Activated CD4-positive, alpha-beta T cell treated with anti-CD3 and anti-CD28 coated beads, Interleukin-2, amount 50 U/mL, for 48 hours (primary cell): ENCODE data around the gene ARHGEF7.

Experiments
- DNase-seq, 2 experiments: peaks; one replicate each; pipeline ENCODE4 v3.0.0-alpha.2; 2020

The ARHGEF7 gene

DNA sequence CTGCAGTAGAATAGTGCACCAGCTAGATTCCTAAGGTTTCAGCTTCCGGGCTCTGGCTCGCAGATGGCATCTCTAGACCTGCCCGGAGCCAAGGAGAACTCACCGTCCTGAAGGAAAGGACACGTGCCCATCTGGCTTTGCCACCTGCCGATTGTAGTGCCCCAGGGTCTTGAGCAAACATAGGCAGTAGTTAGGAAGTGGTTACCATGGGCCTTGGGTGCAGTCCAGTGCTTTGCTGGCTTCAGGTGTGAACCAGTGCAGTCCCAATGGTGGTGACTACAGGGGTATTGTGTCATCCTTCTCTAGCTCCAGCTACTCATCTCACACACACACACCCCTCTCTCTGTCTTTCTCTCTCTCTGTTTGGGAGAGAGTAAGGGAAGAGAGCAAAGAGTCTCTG, 143.9 kb downstream of the ARHGEF7 start:
- DNase-seq, result no peak

DNA sequence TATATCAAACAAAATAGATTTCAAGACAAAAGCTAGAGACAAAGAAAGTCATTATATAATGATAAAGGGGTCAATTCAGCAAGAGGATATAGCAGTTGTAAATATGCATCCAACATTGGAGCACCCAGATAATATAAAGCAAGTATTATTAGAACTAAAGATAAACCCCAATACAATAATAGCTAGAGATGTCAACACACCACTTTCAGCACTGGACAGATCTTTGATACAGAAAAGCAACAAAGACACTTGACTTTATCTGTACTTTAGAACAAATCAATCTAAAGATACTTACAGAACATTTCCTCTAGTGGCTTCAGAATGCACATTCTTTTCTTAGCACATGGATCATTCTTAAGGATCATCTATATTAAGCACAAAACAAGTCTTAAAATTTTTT, 146.2 kb downstream of the ARHGEF7 start:
- no peak for DNase-seq

DNA sequence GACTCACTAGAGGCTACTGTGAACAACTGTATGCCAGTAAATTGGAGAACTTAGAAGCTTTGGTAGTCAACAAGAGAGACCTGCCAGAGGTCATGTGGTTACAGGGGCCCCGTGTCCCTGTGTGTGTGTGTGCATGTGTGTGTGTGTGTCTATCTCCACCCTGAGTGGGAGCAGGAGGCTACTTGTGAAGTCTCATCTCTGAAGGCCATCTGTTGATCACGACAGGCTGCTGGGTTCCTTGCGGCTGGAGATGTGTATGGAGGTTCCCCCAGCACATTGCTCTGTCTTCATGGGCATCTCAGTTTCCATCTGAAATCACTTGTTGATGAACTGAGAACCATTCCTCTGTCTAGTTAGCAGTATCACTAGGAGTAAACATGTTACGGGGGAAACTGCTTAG, 147.2 kb downstream of the ARHGEF7 start:
- DNase-seq, result no peak

DNA sequence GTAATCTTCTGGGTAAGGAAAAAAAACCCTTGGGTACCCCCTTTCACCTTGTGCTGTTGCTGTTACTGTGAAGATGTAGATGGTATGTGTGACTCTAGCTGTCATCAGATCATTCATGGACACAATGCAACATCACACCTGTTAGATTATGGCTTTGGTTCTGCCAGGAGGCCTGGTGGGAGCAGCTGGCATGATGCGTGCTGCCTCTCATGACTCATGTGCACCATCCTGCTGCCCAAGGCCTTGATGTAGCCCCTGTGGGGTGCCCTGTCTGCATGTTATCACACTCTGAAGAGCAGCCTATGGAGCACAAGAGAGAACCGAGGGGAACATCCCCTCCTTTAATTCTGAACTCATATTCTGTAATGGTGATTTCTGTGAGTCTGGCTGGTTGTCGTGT, 147.6 kb downstream of the ARHGEF7 start:
- no peak for DNase-seq

DNA sequence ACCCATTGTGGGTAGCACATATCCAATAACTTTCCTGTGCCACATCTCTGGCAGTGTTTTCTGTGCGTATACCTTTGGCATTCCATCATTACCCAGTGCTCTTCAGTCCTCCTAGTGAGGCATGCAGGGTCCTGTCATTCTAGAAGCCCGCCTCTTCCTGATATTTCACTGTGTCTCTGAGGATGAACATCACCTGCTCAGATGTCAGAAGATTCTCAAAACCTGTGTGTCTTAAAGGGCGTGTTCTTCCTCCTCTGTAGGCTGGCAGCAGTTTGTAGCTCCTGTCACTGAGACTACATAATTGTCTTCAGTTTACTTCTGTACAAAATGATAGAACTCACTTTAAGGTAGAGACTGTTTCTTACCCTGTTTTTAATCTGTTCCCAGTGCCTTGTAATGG, 148.5 kb downstream of the ARHGEF7 start:
- DNase-seq, result no peak

DNA sequence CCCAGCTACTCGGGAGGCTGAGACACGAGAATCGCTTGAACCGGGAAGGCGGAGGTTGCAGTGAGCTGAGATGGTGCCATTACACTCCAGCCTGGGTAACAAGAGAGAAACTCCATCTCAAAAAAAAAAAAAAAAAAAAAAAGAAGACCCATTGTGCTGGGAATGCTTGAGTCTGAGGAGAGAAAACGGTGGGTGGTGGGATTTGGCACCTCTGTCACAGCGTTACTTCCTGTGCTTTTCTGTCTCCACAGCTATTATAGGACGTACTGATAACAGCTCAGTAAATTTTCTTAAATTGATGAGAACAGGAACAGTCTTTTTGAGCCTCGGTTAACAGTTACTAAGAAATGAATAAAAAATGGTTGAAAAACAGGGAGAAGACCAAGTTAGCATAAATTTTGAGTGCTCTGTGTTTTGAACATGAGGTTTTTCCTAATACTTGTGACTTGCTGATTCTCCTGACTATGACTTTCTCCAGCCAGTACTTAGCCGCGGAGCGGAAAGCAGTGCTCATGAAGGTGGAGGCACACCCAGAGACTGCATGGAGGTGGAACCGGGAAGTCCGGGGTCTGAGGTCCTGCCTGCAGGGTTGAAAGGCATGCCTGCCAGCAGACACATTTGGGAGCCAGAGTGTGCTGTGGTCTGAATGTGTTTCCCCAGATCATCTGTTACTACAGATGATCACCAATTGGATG, 150.0 kb downstream of the ARHGEF7 start:
- no peak for DNase-seq

DNA sequence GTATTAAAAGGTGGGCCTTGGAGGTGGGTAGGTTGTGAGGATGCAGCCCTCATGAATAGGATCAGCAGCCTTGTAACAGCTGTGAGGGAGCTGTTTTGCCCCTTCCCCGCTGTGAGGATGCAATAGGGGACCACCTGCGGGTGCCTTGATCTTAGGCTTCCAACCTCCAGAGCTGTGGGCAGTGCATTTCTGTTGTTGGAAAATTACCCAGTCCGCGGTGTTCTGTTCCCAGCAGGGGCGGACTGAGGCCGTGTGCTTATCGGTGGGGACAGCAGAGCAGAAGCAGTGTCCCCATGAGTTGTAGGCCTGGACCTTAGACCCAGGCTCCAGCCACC, 150.6 kb downstream of the ARHGEF7 start:
- no peak for DNase-seq

DNA sequence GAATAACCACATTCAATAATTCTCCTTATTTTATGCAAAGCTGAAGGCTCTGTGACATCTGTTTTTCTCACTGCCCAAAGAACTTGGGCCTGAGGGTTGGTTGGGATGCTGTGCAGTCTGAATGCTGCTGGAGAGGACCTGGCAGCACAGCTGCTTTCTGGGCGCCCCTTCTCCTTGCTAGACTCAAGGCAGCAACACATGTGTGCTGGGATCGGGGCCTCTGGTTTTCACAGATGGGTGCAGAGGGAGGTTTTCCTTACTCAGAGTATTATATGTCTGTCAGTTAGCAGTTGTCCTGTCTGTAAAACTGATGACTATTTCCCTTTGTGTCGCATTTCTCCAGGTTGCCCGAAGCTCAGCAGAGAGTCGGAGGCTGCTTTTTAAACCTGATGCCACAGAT, 152.1 kb downstream of the ARHGEF7 start:
- no peak for DNase-seq

DNA sequence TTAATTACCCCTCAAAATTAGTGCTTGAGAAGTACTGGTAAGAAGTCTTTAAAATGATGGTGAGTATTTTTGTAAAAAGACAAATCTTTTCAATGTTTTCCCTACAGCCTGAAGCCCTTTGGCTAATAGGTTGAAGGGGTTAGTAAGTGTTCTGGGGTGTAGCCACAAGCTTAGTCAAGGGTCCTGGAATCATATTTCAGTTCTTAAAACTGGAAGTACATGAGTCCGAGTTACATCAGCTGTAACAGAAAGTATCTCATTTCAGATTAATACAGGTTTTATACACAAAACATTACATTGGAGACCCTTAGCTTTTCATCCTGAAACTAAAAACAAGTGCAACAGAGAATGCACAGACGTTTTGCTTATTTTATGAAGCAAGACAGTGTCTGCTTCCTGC, 152.7 kb downstream of the ARHGEF7 start:
- no peak for DNase-seq

DNA sequence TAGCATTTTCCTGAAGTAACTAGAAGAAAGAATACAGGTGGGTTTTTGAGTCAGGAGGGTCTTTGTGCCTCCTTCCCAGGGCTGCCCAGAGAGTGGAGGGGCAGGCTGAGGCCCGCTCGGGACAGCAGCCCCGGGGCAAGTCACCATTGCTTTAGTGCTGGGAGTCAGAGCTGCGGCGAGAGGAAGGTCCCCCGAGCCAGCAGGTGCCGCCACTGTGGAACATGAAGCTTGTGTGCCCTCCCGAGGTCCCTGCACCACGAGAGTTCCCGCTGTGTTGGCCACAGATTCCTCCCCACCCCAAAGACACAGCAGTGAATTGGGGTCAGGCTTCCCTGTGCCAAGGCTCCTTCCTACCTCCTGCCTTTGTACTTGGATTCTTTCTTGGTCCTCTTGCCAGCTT, 154.4 kb downstream of the ARHGEF7 start:
- DNase-seq, result no peak

DNA sequence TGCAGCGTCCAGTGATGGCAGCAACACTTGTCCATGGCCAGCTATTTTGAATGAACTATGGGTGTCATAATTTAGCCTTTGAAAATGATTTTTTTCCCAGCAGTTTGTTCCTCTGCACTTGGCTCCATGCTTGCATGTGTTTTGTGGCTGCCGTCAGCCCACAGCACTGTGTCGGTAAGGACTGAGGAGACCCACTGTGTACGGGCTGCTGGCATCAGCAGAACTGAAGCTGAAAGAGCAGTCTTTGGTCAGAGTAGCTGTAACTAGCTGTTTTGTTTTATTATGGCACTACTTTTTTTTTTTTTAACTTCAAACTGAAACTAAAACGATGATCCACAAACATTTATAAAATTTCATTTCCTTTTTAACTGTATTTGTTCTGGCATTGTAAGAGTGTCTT, 155.0 kb downstream of the ARHGEF7 start:
- no peak for DNase-seq

DNA sequence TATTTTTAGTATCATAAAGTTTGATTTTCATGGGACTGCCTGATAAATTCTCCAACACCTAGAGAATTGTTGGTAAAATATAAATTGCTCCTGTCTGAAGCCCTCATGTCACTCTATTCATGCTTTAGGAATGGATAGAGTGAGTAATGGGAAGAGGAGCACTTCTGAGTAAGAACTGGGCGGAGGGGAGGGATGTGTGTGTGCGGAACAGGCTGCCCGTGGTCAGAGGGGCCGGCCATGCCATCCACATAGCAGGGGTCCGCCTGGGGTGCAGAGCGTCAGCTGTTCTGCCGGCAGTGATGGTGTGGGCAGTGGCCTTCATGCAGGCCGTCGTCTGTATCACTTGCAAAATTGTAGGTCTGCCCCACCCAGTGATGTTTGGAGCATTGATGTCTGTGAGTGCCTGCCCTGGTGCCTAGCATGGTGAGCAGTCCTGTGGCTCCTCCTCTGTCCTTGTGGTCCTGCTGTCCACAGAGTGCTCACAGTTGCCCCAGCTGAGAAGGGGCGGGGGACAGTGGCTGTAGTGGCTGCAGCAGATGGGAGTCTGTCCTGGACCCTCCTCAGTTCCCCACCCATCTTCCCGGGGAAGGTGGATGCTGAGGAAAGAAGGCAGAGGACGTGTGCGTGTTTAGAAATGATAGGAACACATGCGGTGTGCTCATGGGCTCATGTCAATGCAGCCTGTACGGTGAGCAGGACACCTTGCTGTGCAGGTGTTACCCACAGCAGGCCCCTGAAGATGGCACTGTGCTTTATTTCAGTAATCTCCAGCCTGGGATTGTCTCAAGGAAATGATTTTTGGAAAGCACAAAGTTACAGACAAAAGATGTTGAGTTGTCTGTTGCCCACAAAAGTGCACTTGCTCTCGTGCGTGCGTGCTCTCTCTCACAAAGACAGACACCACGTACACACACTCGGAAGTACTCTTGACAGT, 155.9 kb downstream of the ARHGEF7 start:
- DNase-seq, result no peak

DNA sequence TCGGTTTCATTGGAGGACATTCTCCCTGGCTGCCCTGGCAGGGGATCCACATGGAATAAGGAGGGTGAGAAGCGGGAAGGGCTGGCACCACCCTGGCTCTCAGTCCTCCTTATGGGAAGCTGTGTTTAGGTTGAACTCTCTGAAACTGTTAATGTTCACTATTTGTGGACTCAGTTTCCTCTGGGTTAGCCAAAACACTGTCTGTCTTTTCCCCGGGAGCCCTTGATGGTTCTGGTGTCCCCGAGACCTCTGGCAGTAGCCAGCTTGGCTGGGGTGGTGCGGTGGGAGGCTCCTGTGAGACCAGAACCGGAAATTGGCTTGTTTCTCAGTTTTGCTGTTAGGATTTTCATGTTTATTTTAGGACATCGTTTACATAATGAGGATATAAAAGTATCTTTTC, 157.0 kb downstream of the ARHGEF7 start:
- DNase-seq, result no peak

DNA sequence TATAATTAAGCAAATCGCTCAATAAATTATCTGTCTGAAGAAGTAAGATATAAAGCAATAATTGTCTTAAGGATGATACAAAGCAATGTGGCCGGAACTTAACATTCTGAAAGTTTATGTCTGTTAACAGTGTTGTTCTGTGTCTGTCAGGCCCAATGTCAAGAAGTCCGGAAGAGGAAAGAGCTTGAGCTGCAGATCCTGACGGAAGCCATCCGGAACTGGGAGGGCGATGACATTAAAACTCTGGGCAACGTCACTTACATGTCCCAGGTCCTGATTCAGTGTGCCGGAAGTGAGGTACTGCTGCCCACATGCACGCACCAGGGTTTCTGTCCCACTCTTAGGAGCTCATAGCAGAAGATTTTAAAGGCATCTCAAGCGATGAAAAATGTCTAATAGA, 160.3 kb downstream of the ARHGEF7 start:
- DNase-seq, result no peak

DNA sequence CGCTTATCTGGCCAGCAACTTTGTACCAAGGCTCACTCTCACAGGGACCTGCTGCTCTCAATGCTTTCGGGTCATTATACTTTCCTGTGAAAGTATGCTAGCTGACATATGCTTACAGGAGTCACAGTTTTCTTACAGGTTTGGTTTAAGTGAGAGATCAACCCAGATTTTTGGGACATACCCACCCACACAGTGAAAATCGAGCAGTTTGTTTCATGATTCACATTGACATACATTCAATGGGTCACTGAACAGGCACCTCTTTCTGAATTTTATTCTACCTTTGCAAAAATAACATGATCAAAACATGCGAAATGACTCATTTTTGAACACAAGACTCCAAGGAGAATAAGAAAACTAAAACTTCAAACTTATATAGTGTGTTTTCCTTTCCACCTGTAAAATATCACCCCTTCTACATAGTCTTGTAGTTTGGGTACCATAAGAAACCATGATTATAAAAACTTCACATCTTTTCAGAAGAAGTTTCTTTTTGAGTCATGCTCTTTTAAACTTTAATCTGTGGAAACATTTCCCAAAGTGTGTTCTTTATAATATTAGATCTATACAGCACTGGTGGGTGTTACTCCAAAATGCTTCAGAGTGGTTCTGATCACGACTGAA, 161.0 kb downstream of the ARHGEF7 start:
- no peak for DNase-seq

DNA sequence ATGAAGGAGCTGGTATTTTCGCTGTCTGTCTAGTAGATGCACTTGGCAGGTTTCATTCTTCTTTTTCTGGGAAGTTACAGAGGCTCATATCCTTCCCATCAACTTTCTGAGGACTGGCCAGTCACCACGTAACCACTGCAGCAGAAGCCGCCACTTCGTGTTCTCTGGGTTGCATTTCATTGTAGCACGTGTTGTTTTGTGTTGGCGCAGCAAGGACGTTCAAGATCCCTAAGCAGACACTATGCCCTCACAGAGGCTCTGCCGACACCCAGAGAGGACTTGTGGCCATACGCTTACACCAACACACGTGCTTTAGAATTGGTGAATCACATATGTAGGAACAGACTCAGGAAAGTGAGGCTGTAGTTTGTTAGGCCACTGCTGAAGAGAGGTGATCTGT, 163.1 kb downstream of the ARHGEF7 start:
- DNase-seq, result no peak

DNA sequence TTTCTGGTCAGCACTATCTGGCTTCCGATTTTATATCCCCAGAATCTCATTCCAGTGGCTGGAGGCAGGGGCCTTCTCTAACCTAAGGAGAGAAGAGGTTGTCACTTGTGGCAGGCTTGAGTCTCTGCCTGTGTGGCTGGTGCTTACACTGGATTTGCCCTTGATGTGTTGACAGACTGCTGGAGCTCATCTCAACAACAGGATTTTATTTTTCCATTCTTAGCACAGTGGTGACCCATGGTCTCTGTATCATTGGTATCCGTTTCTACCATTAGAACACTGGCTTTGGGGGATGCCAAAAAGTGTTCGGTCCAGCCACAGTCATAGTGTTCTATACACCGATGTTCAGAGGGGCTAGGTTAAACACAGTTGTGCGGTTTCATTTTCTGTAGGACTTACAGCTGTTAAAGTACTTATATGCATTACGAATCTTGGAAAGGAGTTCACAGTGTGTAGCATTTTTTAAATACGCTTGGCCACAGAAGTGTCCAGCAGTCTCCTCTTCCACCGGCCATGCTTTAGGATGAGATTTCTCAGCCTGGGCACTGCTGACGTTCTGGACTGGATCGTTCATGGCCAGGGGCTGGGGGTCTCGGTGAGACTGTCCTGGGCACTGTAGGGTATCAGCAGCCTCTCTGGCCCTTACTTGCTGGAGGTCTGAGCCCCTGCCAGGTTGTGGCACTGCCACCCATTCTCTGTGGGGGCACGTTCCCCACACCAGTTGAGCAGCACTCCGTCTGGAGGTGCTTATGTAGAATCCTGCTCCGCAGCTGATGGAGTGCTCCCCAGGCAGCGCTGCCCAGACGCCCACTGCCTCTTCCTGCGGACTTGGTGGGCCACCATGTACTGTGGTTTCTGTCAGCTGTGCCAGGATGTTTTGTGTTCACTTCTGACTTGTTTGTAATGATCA, 163.9 kb downstream of the ARHGEF7 start:
- DNase-seq, result no peak

DNA sequence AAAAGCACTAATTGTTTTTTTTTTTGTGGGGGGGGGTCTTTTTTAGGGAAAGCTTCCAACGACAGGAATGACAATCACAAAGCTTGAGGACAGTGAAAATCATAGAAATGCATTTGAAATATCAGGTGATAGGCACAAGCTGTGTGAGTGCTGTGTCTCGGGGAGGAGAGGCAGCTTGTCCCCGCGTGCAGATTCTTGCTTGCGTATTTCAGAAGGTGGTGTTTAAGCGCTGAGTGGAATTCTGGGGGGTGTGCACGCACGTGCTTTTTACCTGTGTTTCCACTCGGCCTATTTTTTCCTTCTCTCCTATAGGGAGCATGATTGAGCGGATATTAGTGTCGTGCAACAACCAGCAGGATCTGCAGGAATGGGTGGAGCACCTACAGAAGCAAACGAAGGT, 165.1 kb downstream of the ARHGEF7 start:
- no peak for DNase-seq

DNA sequence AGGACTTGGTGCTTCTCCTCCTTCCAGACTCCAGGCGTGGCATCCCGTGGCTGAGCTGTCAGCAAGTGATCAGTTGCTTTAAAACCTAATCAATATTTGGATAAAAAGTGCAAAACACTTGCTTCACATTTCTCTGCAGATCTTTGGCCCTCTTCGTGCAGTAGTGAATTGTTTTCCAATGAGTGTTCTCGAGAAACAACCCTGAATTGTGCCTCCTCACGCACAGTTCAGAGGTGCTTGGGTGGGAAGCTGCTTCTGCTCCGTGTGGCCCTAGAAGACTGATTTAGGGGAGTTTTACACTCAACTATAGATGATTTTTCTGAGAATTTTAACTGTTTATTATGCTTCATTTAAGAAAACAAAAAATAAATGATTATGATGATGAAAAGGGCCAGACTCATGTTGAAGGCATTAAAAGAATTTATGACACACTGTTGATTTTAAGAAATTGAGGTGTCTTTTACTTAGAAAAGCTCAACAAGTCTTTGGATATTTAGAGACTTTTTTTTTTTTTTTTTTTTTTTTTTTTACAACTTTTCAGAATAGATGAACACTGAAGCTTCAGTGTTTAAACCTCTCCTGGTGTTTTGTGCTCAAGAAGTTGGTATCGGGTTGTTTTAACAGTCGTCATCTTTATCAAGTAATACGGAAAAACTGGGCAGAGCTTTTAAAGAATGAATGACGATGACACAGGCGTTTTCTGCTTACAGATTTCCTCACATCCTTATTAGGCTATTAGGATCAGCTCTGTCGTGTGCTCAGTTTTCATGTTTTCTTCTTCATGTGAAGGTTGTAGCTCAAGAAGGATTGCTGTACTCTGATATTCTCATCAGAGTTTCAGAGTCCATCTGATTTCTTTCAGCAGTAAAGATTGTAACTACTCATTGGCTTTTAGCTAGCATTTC, 165.8 kb downstream of the ARHGEF7 start:
- DNase-seq, result no peak

DNA sequence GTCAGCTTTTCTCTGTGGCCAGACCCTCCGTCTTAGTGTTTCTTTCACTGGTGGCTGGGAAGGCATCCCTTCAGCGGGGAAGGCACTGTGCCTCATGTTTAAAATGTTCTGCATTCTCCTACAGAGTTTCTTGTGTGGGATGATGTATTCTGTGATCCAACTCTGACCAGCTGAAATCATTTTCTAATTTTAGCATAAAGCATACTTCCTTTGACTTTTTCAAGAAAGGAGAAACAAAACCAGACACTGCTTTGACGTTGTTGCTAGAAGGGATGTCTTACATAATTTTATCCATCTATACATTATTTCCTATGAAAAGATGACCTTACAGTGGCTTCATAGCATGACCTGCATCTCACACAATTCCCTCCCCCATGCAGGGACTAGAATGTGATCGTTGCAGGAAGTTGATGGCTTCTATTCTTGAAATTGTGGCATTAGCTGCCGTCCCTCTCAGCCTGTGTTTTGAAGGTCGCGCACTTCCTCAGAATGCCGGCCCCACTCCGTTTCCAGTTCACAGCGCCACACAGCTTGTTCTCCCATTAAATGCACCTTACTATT, 166.7 kb downstream of the ARHGEF7 start:
- no peak for DNase-seq

DNA sequence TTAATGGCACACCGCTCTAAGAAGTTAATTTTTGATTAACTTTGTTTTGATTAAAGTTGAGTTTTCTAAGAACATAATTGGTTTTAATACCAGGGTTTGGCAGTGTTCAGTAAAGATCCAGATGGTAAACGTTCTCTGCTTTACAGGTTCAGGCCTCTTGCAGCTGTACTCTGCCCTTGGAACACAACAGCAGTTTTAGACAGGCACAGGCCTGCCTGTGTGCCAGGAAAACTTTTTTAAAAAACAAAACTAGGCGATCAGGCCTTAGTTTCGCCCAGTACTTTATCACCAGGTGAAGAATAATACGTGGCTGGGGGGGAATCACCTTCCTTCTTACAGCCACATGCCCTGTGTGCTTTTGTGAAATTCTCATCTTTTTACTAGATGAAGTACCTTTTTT, 167.3 kb downstream of the ARHGEF7 start:
- no peak for DNase-seq

DNA sequence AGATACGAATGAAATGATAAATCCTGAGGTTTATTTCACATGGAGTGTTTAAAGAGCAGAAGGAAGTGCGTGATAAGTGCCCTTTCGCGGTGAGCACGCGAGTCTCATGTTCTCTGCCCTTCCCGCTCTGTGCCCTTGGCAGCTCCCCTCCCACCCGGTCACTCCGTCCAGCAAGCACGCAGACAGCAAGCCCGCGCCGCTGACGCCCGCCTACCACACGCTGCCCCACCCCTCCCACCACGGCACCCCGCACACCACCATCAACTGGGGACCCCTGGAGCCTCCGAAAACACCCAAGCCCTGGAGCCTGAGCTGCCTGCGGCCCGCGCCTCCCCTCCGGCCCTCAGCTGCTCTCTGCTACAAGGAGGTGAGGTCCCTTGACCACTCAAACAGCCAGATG, 167.9 kb downstream of the ARHGEF7 start:
- no peak for DNase-seq
